ENCODE data around the gene CHMP5. TPM values are rescaled to one million over a fixed set of nuclear protein-coding genes. Genes with fewer than 3 reads are reported as not detected.

The CHMP5 gene
- total and polyA plus RNA-seq, 2 donors (not counting 1 experiment from before 2014, with no cell fraction given): 108 to 124 TPM

DNA sequence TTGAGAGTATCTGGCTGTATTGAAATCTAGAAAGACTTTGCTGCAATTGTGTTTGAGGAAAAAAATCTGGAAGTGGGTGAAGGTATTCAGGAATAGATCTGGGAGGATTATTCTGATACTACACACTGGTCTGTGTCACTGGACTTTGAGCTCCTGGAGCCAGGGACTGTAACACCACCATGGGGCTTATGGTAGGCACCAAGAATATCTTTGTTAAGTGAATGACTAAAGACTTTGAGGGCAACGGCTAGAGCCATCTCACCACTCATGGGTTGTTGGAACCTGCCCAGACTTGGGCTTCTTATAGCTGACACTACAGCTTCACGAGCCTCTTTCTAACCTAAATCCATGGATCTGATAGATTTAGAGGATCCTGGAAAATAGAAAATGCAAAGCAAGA is 35.7 kb downstream of the CHMP5 start:
- no peak for DNase-seq (ENCODE audit: low read depth in 2 of 2)
- H3K9me3 ChIP-seq (ENCODE audit: control insufficient read depth, insufficient read depth, low read depth, low read length): no peaks in the 10 kb centered on the region
- no peak overlapping the region for H2AFZ ChIP-seq (ENCODE audit: low read length)
- H3K27ac ChIP-seq (ENCODE audit: insufficient read depth, low read length): no peak overlapping the region
- peaks cover 2% of the 10 kb centered on the region for H3K4me1 ChIP-seq (ENCODE audit: control insufficient read depth, extremely low read depth, insufficient read depth, low read length)
- H3K4me2 ChIP-seq (ENCODE audit: extremely low read depth, insufficient read depth, low read length): no peak overlapping the region
- H3K9ac ChIP-seq (ENCODE audit: insufficient read depth, low read length): no peak overlapping the region
- no peak overlapping the region for H3K4me3 ChIP-seq (replicated peaks in 1 of 4; ENCODE audit: control extremely low read depth in 1 of 4, insufficient read depth in 1 of 4, low read depth in 3 of 4, low read length in 4 of 4)
- no peaks in the 10 kb centered on the region for H3K27me3 ChIP-seq (ENCODE audit: control insufficient read depth, insufficient read depth, low read length)
- peaks cover 23% of the 10 kb centered on the region for H3K36me3 ChIP-seq (ENCODE audit: control insufficient read depth, insufficient read depth, low read length)
- peaks cover 30% of the 10 kb centered on the region for H3K79me2 ChIP-seq (ENCODE audit: control insufficient read depth, insufficient read depth, low read length)
- no peaks in the 10 kb centered on the region for H4K20me1 ChIP-seq (ENCODE audit: control insufficient read depth, extremely low read depth, insufficient read depth, low read length)
- TF ChIP-seq, protein P1, sequence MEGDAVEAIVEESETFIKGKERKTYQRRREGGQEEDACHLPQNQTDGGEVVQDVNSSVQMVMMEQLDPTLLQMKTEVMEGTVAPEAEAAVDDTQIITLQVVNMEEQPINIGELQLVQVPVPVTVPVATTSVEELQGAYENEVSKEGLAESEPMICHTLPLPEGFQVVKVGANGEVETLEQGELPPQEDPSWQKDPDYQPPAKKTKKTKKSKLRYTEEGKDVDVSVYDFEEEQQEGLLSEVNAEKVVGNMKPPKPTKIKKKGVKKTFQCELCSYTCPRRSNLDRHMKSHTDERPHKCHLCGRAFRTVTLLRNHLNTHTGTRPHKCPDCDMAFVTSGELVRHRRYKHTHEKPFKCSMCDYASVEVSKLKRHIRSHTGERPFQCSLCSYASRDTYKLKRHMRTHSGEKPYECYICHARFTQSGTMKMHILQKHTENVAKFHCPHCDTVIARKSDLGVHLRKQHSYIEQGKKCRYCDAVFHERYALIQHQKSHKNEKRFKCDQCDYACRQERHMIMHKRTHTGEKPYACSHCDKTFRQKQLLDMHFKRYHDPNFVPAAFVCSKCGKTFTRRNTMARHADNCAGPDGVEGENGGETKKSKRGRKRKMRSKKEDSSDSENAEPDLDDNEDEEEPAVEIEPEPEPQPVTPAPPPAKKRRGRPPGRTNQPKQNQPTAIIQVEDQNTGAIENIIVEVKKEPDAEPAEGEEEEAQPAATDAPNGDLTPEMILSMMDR (conservative IDR thresholded peaks at IDR 0.05 in 1 of 2, IDR thresholded peaks at IDR 0.05 in 1 of 2; ENCODE audit: low read depth in 1 of 2, low read length in 2 of 2): no peak
- no peak for TF ChIP-seq EZH2 (IDR thresholded peaks at IDR 0.05; ENCODE audit: low read length, missing control alignments)

DNA sequence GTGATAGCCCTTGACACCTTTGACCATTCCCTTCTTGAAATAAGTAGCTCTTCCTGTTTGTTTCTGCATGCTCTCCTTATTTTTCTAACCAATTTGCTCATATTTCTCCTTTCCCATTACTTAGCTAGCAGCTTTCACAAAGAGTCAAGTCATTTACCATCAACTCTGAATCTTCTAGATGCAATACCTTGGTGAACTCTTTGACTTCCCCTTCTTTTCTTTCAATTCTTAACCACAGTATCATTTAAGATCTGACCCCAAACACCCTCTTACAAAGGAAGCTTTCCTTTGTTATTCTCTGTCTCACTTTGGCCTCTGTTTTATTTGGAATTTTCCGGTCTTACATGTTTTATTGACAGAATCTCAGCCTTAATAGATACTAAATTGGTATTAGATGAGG is 39.5 kb downstream of the CHMP5 start:
- no peak for DNase-seq (ENCODE audit: low read depth in 2 of 2)
- no peak overlapping the region for H3K27ac ChIP-seq (ENCODE audit: insufficient read depth, low read length)
- H3K9me3 ChIP-seq (ENCODE audit: control insufficient read depth, insufficient read depth, low read depth, low read length): no peaks in the 10 kb centered on the region
- H4K20me1 ChIP-seq (ENCODE audit: control insufficient read depth, extremely low read depth, insufficient read depth, low read length): no peaks in the 10 kb centered on the region
- no peak overlapping the region for H3K4me3 ChIP-seq (replicated peaks in 1 of 4; ENCODE audit: control extremely low read depth in 1 of 4, insufficient read depth in 1 of 4, low read depth in 3 of 4, low read length in 4 of 4)
- H3K4me2 ChIP-seq (ENCODE audit: extremely low read depth, insufficient read depth, low read length): no peak overlapping the region
- H3K79me2 ChIP-seq (ENCODE audit: control insufficient read depth, insufficient read depth, low read length): peaks cover 6% of the 10 kb centered on the region
- TF ChIP-seq, protein P1 (conservative IDR thresholded peaks at IDR 0.05 in 1 of 2, IDR thresholded peaks at IDR 0.05 in 1 of 2; ENCODE audit: low read depth in 1 of 2, low read length in 2 of 2): no peak
- TF ChIP-seq EZH2 (IDR thresholded peaks at IDR 0.05; ENCODE audit: low read length, missing control alignments): no peak
- H3K9ac ChIP-seq (ENCODE audit: insufficient read depth, low read length): no peak overlapping the region
- no peaks in the 10 kb centered on the region for H3K4me1 ChIP-seq (ENCODE audit: control insufficient read depth, extremely low read depth, insufficient read depth, low read length)
- no peak overlapping the region for H2AFZ ChIP-seq (ENCODE audit: low read length)
- H3K27me3 ChIP-seq (ENCODE audit: control insufficient read depth, insufficient read depth, low read length): no peaks in the 10 kb centered on the region
- peaks cover 23% of the 10 kb centered on the region for H3K36me3 ChIP-seq (ENCODE audit: control insufficient read depth, insufficient read depth, low read length)

DNA sequence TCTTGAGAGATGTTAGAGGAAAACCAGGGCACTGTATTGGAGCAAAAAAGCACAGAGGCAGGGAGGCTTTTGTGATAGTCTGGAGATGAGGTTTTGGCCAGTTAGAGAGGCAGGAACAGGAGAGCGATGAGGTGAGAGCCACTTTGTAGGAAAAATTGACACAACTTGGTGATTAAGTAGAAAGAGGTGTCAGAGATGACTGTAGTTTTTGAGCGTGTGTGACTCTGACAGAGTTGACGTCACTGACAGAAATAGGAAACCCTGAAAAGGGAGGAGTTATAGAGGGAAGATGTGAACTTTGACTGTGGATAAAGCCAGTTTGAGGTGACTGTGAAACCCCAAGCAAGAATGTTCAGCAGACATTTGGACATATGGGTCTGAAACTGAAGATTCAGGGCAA is 41.2 kb downstream of the CHMP5 start:
- no peak overlapping the region for H3K4me2 ChIP-seq (ENCODE audit: extremely low read depth, insufficient read depth, low read length)
- H3K79me2 ChIP-seq (ENCODE audit: control insufficient read depth, insufficient read depth, low read length): peaks cover 2% of the 10 kb centered on the region
- H3K36me3 ChIP-seq (ENCODE audit: control insufficient read depth, insufficient read depth, low read length): peaks cover 21% of the 10 kb centered on the region
- H2AFZ ChIP-seq (ENCODE audit: low read length): no peak overlapping the region
- no peaks in the 10 kb centered on the region for H3K4me1 ChIP-seq (ENCODE audit: control insufficient read depth, extremely low read depth, insufficient read depth, low read length)
- TF ChIP-seq, protein P1 (conservative IDR thresholded peaks at IDR 0.05 in 1 of 2, IDR thresholded peaks at IDR 0.05 in 1 of 2; ENCODE audit: low read depth in 1 of 2, low read length in 2 of 2): no peak
- TF ChIP-seq EZH2 (IDR thresholded peaks at IDR 0.05; ENCODE audit: low read length, missing control alignments): no peak
- no peaks in the 10 kb centered on the region for H4K20me1 ChIP-seq (ENCODE audit: control insufficient read depth, extremely low read depth, insufficient read depth, low read length)
- no peak overlapping the region for H3K27ac ChIP-seq (ENCODE audit: insufficient read depth, low read length)
- no peaks in the 10 kb centered on the region for H3K9me3 ChIP-seq (ENCODE audit: control insufficient read depth, insufficient read depth, low read depth, low read length)
- no peak overlapping the region for H3K4me3 ChIP-seq (replicated peaks in 1 of 4; ENCODE audit: control extremely low read depth in 1 of 4, insufficient read depth in 1 of 4, low read depth in 3 of 4, low read length in 4 of 4)
- no peak overlapping the region for H3K9ac ChIP-seq (ENCODE audit: insufficient read depth, low read length)
- no peaks in the 10 kb centered on the region for H3K27me3 ChIP-seq (ENCODE audit: control insufficient read depth, insufficient read depth, low read length)
- DNase-seq (ENCODE audit: low read depth in 2 of 2): no peak
